T-cell (primary cell): ENCODE measurements around the gene CYP2J2. TPM values are rescaled to one million over a fixed set of nuclear protein-coding genes. Genes with fewer than 3 reads are reported as not detected.

Experiments
- ATAC-seq, 4 experiments: fragments of 200-7000 bp in 3 of 4; fragments of 150-1000 bp in 1 of 4; cut with Tn5 transposase; replicated peaks in 1 of 4; 1 replicate in 3 of 4; 2 replicates in 1 of 4; pipeline ENCODE4 v1.10.0; 2021; ENCODE audit warnings: moderate library complexity in 3 of 4, mild to moderate bottlenecking in 2 of 4, moderate number of reproducible peaks in 1 of 4
- CTCF ChIA-PET, 2 donors: fragments of 300-600 bp; sonication (Branson Sonifier 250); formaldehyde crosslinking; loops; one replicate each; lab custom pipeline; 2022; ENCODE audit warnings: antibody characterized with exemption in 2 of 2; lab: Charles Lee
- POLR2A ChIA-PET, 2 donors: fragments of 300-600 bp; sonication (Branson Sonifier 250); formaldehyde crosslinking; loops; one replicate each; lab custom pipeline; 2022; ENCODE audit warnings: antibody characterized with exemption in 2 of 2; lab: Charles Lee
- DNase-seq, 35 experiments: peaks; one replicate each; pipeline versions ENCODE4 v3.0.0 to v3.0.0-alpha.2; 2013 to 2023
- H3K27ac ChIP-seq: one replicate; pipeline ENCODE4 v1.5.1; 2013; ENCODE audit warnings: low read length
- H3K27me3 ChIP-seq, 2 experiments: replicated peaks in 1 of 2; 1 replicate in 1 of 2; 2 replicates in 1 of 2; pipeline versions ENCODE4 v1.6.1 to v1.7.0; 2013; ENCODE audit warnings: low read length in 1 of 2, mixed read lengths in 1 of 2; ENCODE audit not compliant: control insufficient read depth in 2 of 2, insufficient read depth in 2 of 2; ENCODE audit errors: extremely low read depth in 1 of 2
- H3K36me3 ChIP-seq, 2 donors: 1 replicate in 1 of 2; 2 replicates in 1 of 2; pipeline versions ENCODE4 v1.6.1 to v1.7.0; 2013; ENCODE audit warnings: low read length in 1 of 2; ENCODE audit not compliant: control insufficient read depth in 2 of 2, insufficient read depth in 1 of 2; ENCODE audit errors: extremely low read depth in 1 of 2
- H3K4me1 ChIP-seq, 2 experiments: 1 replicate in 1 of 2; 2 replicates in 1 of 2; pipeline versions ENCODE4 v1.6.1 to v1.7.0; 2013; ENCODE audit warnings: low read length in 2 of 2, mixed read lengths in 1 of 2; ENCODE audit not compliant: insufficient read depth in 2 of 2, control insufficient read depth in 1 of 2; ENCODE audit errors: extremely low read depth in 1 of 2
- H3K4me3 ChIP-seq, 2 donors: 1 replicate in 1 of 2; 2 replicates in 1 of 2; pipeline versions ENCODE4 v1.5.1 to v1.7.0; 2013; ENCODE audit warnings: mild to moderate bottlenecking in 2 of 2, low read length in 1 of 2, moderate library complexity in 1 of 2; ENCODE audit not compliant: control insufficient read depth in 1 of 2; ENCODE audit errors: extremely low read depth in 1 of 2
- H3K9me3 ChIP-seq: 2 replicates; pipeline ENCODE4 v1.7.0; 2013
- H3K27ac Mint-ChIP-seq, 2 donors: one replicate each; pipeline ENCODE4 v1.8.0; 2020 to 2021; ENCODE audit warnings: mild to moderate bottlenecking in 2 of 2, mixed read lengths in 2 of 2
- H3K27me3 Mint-ChIP-seq, 2 donors: one replicate each; pipeline ENCODE4 v1.8.0; 2021 to 2022; ENCODE audit warnings: mixed read lengths in 2 of 2
- H3K36me3 Mint-ChIP-seq: one replicate; pipeline ENCODE4 v1.8.0; 2021; ENCODE audit warnings: mixed read lengths
- H3K4me1 Mint-ChIP-seq, 3 donors: one replicate each; pipeline ENCODE4 v1.8.0; 2020 to 2022; ENCODE audit warnings: mixed read lengths in 3 of 3, mild to moderate bottlenecking in 1 of 3
- H3K4me3 Mint-ChIP-seq, 3 donors: one replicate each; pipeline ENCODE4 v1.8.0; 2020 to 2022; ENCODE audit warnings: mild to moderate bottlenecking in 3 of 3, mixed read lengths in 3 of 3, moderate library complexity in 3 of 3
- H3K9me3 Mint-ChIP-seq, 3 donors: one replicate each; pipeline ENCODE4 v1.8.0; 2020 to 2022; ENCODE audit warnings: mixed read lengths in 3 of 3
- WGBS: methylation state at CpG from one replicate; pipeline ENCODE4 v1.1.5; 2013; ENCODE audit warnings: missing lambda C conversion rate; ENCODE audit not compliant: insufficient coverage; 5-methylcytosine and 5-hydroxymethylcytosine counted together
- total RNA-seq, 35 experiments: library from RNA in 6 of 35; stranded (reverse) in 6 of 35; fragments of 120-200 nt in 1 of 35; gene quantifications; one replicate each; pipeline versions ENCODE4 v1.2.1 to v1.2.4 and lab custom pipeline; 2013 to 2026

Gene CYP2J2
- total RNA-seq, 5 donors from 2014 or later (not counting 1 experiment from before 2014, with no cell fraction given) = 0.66 to 1.8 (median 0.69) TPM

DNA sequence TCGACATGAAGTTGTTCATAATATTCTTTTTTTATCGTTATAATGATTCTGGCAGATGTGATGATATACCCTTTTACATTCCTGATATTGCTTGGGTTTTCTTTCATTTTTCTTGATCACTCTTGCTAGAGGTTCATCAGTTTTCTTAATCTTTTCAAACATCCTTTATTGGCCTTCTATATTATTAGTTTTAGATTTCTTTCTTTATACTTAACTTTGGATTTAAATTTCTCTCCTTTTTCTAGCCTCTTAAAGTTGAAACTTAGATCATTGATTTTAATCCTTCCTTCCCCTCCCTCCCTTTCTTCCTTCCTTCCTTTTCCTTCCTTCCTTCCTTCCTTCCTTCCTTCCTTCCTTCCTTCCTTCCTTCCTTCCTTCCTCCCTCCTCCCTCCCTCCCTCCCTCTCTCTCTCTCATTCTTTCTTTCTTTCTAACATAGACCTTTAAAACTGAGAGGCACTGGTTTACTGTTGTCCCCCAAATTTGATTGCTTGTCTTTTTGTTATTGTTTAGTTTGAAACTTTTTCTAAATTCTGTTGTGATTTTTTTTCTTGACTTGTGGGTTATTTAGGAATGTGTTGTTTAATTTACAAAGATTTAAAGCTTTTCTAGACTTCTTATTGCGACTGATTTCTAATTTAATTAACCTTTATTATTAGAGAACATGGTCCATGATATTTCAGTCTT is 80.2 kb downstream of the CYP2J2 start:
- ChIA-PET POLR2A (interaction anchor here in 1 of 2 donors (0.8 kb wide), 1 partner anchor 93 kb away, joined by 3 read pairs; no protein-coding TSS in a partner anchor), CTCF (no interaction called here)
- Mint-ChIP-seq H3K27ac (no peak overlapping the region), H3K36me3 (peaks cover 50% of the 10 kb centered on the region), H3K4me3 (no peak overlapping the region), H3K4me1 (peaks cover 0 to 9% (median 0%) of the 10 kb centered on the region in 3 donors), H3K9me3 (no peaks in the 10 kb centered on the region), H3K27me3 (no peaks in the 10 kb centered on the region)
- ATAC-seq (no peak), DNase-seq (no peak)
- H3K9me3 ChIP-seq = no peaks in the 10 kb centered on the region
- H3K27ac ChIP-seq = no peak overlapping the region
- H3K4me3 ChIP-seq = no peak overlapping the region
- WGBS = no CpG with 5 or more reads among the region's 3 CpGs
- H3K36me3 ChIP-seq = peaks cover 0 to 6% of the 10 kb centered on the region in 2 donors
- no peaks in the 10 kb centered on the region for H3K4me1 ChIP-seq
- no peaks in the 10 kb centered on the region for H3K27me3 ChIP-seq

GRCh38 chr1:59845091-59845490 is 81.5 kb downstream of the CYP2J2 start:
- Mint-ChIP-seq H3K4me1 (peaks cover 0 to 9% (median 0%) of the 10 kb centered on the region in 3 donors), H3K27me3 (no peaks in the 10 kb centered on the region), H3K4me3 (no peak overlapping the region), H3K36me3 (peaks cover 53% of the 10 kb centered on the region), H3K9me3 (no peaks in the 10 kb centered on the region), H3K27ac (no peak overlapping the region)
- H3K27ac ChIP-seq = no peak overlapping the region
- ChIA-PET CTCF (no interaction called here), POLR2A (no interaction called here)
- DNase-seq = no peak
- H3K4me1 ChIP-seq = no peaks in the 10 kb centered on the region
- H3K36me3 ChIP-seq = peaks cover 0 to 6% of the 10 kb centered on the region in 2 donors
- no peaks in the 10 kb centered on the region for H3K9me3 ChIP-seq
- ATAC-seq = no peak
- WGBS = no CpG with 5 or more reads among the region's 2 CpGs
- H3K27me3 ChIP-seq = no peaks in the 10 kb centered on the region
- H3K4me3 ChIP-seq = no peak overlapping the region

Other genes with a start within 250 kb of the CYP2J2 start
- gene HOOK1, start 111.8 kb downstream of the CYP2J2 start, total RNA-seq = 10 to 100 TPM; 12.8 to 20.3 (median 16.8) TPM
- not detected for gene C1orf87, start 147.0 kb upstream of the CYP2J2 start, total RNA-seq